Esophagus muscularis mucosa (tissue), 2 donors: ENCODE results near the gene ANXA9.

ENCODE experiments used
- EP300 ChIP-seq: sonication (generic); formaldehyde crosslinking; IDR thresholded peaks from one replicate; pipeline ENCODE4 v1.6.1; 2017; ENCODE audit warnings: antibody characterized with exemption
- POLR2A ChIP-seq: fragments of 450-650 bp; IDR thresholded peaks from one replicate; pipeline ENCODE4 v1.6.1; 2017; ENCODE audit warnings: antibody characterized with exemption, moderate library complexity, mild to moderate bottlenecking, low read depth

DNA sequence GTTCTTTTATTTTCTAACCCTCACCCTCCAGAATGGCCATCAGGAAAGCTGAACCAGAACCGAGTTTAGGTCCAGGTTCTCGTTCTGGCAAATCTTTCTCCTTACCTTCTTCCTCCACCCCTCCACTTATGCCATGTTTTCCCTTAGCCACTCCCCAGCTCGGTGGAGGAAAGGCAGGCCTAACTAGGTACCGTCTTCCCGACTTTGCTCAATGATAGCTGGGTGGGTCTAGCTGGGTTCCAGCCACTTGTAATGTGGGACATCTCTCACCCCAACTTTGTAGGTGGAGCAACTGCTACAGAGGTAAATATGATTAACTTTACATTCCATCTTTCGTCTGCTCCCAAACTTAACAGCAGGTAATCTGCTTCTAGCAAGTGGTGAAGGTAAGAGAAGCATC is 54.9 kb downstream of the ANXA9 start:
- TF ChIP-seq EP300 (no peak), POLR2A (no peak)
